ENCODE measurements around the gene ENTREP1. TPM values are rescaled to one million over a fixed set of nuclear protein-coding genes. Genes with fewer than 3 reads are reported as not detected.

ENTREP1 gene
- total RNA-seq, 4 donors from 2014 or later: 0.70 to 19.8 (median 3.5) TPM

GRCh38 chr9:69371001-69371400 lies 46.0 kb downstream of the ENTREP1 start:
- Histone ChIP-seq H3K4me3 (no peak overlapping the region), H3K4me1 (no peaks in the 10 kb centered on the region), H3K27ac (no peak overlapping the region), H3K36me3 (no peaks in the 10 kb centered on the region), H3K9me3 (no peaks in the 10 kb centered on the region), H3K27me3 (no peaks in the 10 kb centered on the region)
- no peak for DNase-seq
- TF ChIP-seq POLR2A (IDR thresholded peaks at IDR 0.05): no peak
- TF ChIP-seq, protein P1, sequence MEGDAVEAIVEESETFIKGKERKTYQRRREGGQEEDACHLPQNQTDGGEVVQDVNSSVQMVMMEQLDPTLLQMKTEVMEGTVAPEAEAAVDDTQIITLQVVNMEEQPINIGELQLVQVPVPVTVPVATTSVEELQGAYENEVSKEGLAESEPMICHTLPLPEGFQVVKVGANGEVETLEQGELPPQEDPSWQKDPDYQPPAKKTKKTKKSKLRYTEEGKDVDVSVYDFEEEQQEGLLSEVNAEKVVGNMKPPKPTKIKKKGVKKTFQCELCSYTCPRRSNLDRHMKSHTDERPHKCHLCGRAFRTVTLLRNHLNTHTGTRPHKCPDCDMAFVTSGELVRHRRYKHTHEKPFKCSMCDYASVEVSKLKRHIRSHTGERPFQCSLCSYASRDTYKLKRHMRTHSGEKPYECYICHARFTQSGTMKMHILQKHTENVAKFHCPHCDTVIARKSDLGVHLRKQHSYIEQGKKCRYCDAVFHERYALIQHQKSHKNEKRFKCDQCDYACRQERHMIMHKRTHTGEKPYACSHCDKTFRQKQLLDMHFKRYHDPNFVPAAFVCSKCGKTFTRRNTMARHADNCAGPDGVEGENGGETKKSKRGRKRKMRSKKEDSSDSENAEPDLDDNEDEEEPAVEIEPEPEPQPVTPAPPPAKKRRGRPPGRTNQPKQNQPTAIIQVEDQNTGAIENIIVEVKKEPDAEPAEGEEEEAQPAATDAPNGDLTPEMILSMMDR (IDR thresholded peaks at IDR 0.05): no peak

- DNase-seq: no peak
- Histone ChIP-seq H3K36me3 (no peaks in the 10 kb centered on the region), H3K27ac (no peak overlapping the region)
These were observed 51.6 kb downstream of the ENTREP1 start for GRCh38 chr9:69376651-69377050.

GRCh38 chr9:69377291-69377690 lies 52.3 kb downstream of the ENTREP1 start:
- Histone ChIP-seq H3K27me3 (no peaks in the 10 kb centered on the region), H3K36me3 (no peaks in the 10 kb centered on the region), H3K4me1 (no peaks in the 10 kb centered on the region), H3K9me3 (no peaks in the 10 kb centered on the region), H3K4me3 (no peak overlapping the region), H3K27ac (no peak overlapping the region)
- DNase-seq: no peak
- TF ChIP-seq, protein P1 (IDR thresholded peaks at IDR 0.05): no peak
- no peak for TF ChIP-seq POLR2A (IDR thresholded peaks at IDR 0.05)

More at GRCh38 chr9:69376651-69377050, 51.6 kb downstream of the ENTREP1 start:
- Histone ChIP-seq H3K4me3 (no peak overlapping the region), H3K9me3 (no peaks in the 10 kb centered on the region), H3K27me3 (no peaks in the 10 kb centered on the region), H3K4me1 (no peaks in the 10 kb centered on the region)
- TF ChIP-seq, protein P1 (IDR thresholded peaks at IDR 0.05): no peak
- TF ChIP-seq POLR2A (IDR thresholded peaks at IDR 0.05): no peak

DNA sequence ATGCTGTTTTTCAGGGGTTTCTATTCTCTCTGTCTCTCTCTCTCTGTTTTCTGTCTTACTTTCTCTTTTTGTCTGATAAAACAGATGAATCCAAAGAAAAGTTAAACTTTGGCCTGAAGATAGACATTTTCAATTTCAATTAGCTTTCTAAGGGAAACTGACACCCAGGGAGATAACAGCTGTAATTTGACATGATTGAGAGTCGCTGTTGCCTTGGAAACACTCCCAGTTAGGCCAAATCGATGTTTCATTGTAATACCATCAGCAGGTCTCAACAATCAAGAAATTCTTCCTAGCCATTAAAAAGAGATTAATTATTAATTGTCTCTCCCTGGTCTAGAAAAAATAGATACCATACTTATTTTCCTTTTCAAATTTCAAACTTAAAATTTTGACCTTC lies 53.0 kb downstream of the ENTREP1 start:
- no peak for DNase-seq
- no peaks in the 10 kb centered on the region for H3K4me1 ChIP-seq
- no peaks in the 10 kb centered on the region for H3K9me3 ChIP-seq
- H3K27me3 ChIP-seq: no peaks in the 10 kb centered on the region
- no peaks in the 10 kb centered on the region for H3K36me3 ChIP-seq
- no peak overlapping the region for H3K27ac ChIP-seq
- H3K4me3 ChIP-seq: no peak overlapping the region
- TF ChIP-seq, protein P1 (IDR thresholded peaks at IDR 0.05): no peak
- TF ChIP-seq POLR2A (IDR thresholded peaks at IDR 0.05): no peak

- no peak for TF ChIP-seq POLR2A (IDR thresholded peaks at IDR 0.05)
- TF ChIP-seq, protein P1 (IDR thresholded peaks at IDR 0.05): no peak
- no peak for DNase-seq
- Histone ChIP-seq H3K36me3 (no peaks in the 10 kb centered on the region), H3K27me3 (no peaks in the 10 kb centered on the region), H3K4me3 (no peak overlapping the region), H3K27ac (no peak overlapping the region), H3K4me1 (no peaks in the 10 kb centered on the region), H3K9me3 (no peaks in the 10 kb centered on the region)
These were observed 54.4 kb downstream of the ENTREP1 start for GRCh38 chr9:69379270-69379982.
